Stomach smooth muscle (tissue), 2 donors: ENCODE measurements around the gene ZXDB.
A peak's percentile ranks its signal among the peaks of the same experiment; 100 is the strongest.
"Not testable (repeated sequence)": the region's sequence is repeated elsewhere in the genome, so short reads cannot be mapped to it uniquely, and the experiment has no call there.

Experiments used
- H3K27ac ChIP-seq: one replicate; pipeline ENCODE4 v1.7.0; 2013; ENCODE audit warnings: mild to moderate bottlenecking, low read length, inconsistent platforms
- H3K27me3 ChIP-seq, 2 donors: one replicate each; pipeline ENCODE4 v1.7.0; 2013; ENCODE audit warnings: low read length in 2 of 2; ENCODE audit not compliant: insufficient read depth in 2 of 2, control insufficient read depth in 1 of 2
- H3K36me3 ChIP-seq, 2 donors: one replicate each; pipeline ENCODE4 v1.7.0; 2013; ENCODE audit warnings: low read length in 2 of 2; ENCODE audit not compliant: control insufficient read depth in 2 of 2, insufficient read depth in 2 of 2
- H3K4me1 ChIP-seq: one replicate; pipeline ENCODE4 v1.7.0; 2013; ENCODE audit warnings: low read length; ENCODE audit not compliant: control insufficient read depth, insufficient read depth
- H3K4me3 ChIP-seq, 2 donors: one replicate each; pipeline ENCODE4 v1.7.0; 2013; ENCODE audit warnings: low read length in 2 of 2
- H3K9ac ChIP-seq, 2 donors: one replicate each; pipeline ENCODE4 v1.7.0; 2013; ENCODE audit warnings: low read length in 2 of 2, mild to moderate bottlenecking in 1 of 2
- H3K9me3 ChIP-seq, 2 donors: one replicate each; pipeline ENCODE4 v1.7.0; 2013; ENCODE audit warnings: low read length in 2 of 2; ENCODE audit not compliant: control insufficient read depth in 2 of 2
- donor health status: healthy.
- donor health status: Pancreatic carcinoma.

Gene ZXDB

DNA sequence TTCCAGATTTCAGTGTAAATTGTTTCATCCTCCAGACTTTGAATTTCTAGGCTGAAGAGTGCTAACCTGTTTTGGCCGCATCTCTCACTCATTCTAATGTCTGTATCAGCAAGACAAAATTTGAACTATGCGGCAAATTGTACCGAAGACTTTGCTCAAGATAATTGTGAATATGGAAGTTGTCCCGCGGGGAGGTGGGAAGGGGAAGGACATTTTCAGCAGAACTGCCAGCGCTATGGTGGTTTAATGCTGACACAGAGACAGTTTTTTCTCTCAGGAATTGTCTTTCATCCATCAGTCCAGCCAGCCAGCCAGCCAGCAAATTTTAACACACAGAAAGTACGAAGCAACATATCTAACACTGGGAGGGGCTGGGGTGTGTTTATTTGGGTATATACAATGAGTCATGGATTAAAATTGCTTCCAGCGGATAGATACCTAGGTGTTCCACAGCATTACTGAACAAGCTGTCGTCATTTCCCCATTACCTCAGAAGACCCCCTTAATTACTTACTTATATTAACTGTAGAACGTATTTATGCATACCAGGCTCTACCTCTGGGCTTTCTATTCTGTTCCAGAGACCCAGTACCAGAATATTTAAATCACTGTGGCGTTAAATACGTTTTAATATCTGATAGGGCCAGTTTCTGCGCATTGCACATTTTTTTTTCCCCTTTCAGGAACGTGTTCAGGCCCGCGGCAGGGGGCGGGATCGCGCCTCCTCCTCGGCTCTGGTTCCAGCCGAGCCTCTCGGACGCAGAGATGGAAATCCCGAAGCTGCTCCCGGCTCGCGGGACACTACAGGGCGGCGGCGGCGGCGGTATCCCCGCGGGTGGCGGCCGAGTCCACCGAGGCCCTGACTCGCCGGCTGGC, at the start of gene ZXDB:
Gene ZXDB (plus strand): TSS at position 728 of the 876 bp plus-strand sequence. CDS start 38 bp downstream, at position 766.
- H3K36me3 ChIP-seq, H3K27me3 ChIP-seq, H3K4me1 ChIP-seq, H3K9me3 ChIP-seq: not testable (repeated sequence)
- Histone ChIP-seq H3K4me3 (peak within 1 kb of the TSS; percentile 60 to 71), H3K27ac (peak within 1 kb of the TSS; percentile 77), H3K9ac (peak within 1 kb of the TSS; percentile 75 to 77)

DNA sequence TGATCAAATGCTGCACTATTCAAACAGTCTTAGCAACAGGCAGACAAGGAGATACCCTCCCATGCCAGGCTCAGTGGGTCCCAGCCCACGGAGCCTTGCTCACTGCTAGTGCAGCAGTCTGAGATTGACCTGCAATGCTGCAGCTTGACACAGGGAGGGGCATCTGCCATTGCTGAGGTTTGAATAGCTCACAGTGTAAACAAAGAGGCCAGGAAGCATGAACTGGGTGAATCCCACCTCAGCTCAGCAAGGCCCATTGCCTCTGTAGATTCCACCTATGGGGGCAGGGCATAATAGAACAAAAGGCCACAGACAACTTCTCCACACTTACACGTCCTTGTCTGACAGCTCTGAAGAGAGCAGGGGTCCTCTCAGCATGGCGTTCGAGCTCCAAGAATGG, 26.6 kb upstream of the ZXDB start:
- no peak overlapping the region for H3K4me3 ChIP-seq
- H3K36me3 ChIP-seq = no peaks in the 10 kb centered on the region
- H3K4me1 ChIP-seq = no peaks in the 10 kb centered on the region
- H3K9me3 ChIP-seq = no peaks in the 10 kb centered on the region
- no peak overlapping the region for H3K9ac ChIP-seq
- no peaks in the 10 kb centered on the region for H3K27me3 ChIP-seq
- no peak overlapping the region for H3K27ac ChIP-seq

DNA sequence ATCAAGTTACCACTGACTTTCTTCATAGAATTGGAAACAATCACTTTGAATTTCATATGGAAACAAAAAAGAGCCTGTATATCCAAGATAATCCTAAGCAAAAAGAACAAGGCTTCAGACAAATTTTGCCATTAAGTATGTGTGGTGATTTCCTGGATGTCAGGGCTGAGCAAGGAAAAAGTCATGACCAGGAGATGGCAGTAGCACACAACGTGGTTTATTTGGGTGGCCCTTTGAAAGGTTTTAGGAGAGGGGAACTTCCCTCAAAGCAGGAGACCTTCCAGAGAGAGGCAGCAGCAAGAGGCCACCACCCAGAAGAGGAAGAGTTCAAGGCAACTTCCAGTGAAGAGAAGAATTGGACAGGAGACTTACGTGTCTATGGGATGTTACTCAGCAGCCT, 18.1 kb upstream of the ZXDB start:
- Histone ChIP-seq H3K9ac (no peak overlapping the region), H3K4me1 (no peaks in the 10 kb centered on the region), H3K27ac (no peak overlapping the region), H3K27me3 (peaks cover 0 to 3% of the 10 kb centered on the region in 2 donors), H3K9me3 (no peaks in the 10 kb centered on the region), H3K36me3 (no peaks in the 10 kb centered on the region), H3K4me3 (no peak overlapping the region)

DNA sequence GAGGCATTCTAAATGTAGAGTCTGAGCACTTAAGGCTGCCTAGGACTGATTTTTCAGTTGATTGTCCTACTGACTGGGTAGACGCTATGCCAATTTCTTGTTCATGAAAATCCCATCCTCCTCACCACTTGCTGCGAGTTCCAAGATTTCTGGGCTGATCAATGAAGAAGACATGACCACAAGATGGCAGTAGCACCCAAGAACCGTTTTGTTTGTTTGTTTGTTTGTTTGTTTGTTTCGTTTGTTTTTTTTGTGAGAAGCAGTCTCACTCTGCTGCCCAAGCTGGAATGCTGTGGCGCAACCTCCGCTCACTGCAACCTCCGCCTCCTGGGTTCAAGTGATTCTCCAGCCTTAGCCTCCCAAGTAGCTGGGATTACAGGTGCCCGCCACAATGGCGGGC, 8.9 kb upstream of the ZXDB start:
- not testable (repeated sequence) for H3K4me3 ChIP-seq, H3K27ac ChIP-seq, H3K36me3 ChIP-seq, H3K9ac ChIP-seq, H3K9me3 ChIP-seq, H3K4me1 ChIP-seq
- H3K27me3 ChIP-seq = peaks cover 0 to 11% of the 10 kb centered on the region in 2 donors

DNA sequence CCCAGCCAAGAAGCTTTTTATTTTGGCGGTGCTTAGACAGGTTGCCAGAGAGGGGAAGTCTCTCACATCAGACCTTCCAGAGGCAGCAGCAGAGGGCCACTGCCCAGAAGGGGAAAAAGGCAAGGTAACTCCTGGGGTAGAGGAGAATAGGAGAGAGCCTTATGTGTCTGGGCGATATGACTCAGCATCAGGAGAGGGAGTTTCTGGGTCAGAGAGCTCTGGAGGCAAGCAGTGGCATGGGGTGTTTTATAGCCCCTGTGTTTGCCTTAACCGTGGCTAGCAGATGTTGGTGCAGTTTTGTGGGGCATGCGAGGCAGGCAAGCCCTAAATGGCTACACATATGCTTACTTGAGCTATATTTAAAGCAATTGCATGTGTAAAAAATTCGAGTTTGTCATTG, 8.3 kb upstream of the ZXDB start:
- no peak overlapping the region for H3K4me3 ChIP-seq
- H3K9ac ChIP-seq = no peak overlapping the region
- peaks cover 0 to 11% of the 10 kb centered on the region in 2 donors for H3K27me3 ChIP-seq
- H3K9me3 ChIP-seq = no peaks in the 10 kb centered on the region
- no peaks in the 10 kb centered on the region for H3K4me1 ChIP-seq
- H3K36me3 ChIP-seq = no peaks in the 10 kb centered on the region
- H3K27ac ChIP-seq = no peak overlapping the region

DNA sequence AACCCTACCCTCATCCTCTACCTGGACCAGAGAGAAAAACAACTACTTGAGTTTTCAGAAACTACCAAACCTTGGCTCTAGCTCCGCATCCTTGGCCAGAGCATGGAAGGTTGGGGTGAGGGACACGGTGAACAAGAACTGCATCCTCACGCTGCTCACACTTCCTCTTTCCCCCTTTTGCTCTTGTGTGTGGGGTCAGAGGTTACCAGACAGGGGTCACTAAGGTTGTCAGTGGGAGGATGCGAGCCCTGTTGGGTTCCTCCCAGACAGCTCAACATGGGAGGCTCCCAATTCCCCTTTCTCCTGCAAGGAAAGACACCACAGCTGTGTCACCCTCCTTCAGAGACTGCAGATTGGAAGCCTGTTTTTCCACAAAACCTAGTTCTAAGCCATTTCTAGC, 5.5 kb upstream of the ZXDB start:
- no peak overlapping the region for H3K9ac ChIP-seq
- H3K9me3 ChIP-seq = no peaks in the 10 kb centered on the region
- no peak overlapping the region for H3K4me3 ChIP-seq
- H3K27me3 ChIP-seq = peaks cover 0 to 6% of the 10 kb centered on the region in 2 donors
- H3K27ac ChIP-seq = no peak overlapping the region
- no peaks in the 10 kb centered on the region for H3K36me3 ChIP-seq
- peaks cover 7% of the 10 kb centered on the region for H3K4me1 ChIP-seq

DNA sequence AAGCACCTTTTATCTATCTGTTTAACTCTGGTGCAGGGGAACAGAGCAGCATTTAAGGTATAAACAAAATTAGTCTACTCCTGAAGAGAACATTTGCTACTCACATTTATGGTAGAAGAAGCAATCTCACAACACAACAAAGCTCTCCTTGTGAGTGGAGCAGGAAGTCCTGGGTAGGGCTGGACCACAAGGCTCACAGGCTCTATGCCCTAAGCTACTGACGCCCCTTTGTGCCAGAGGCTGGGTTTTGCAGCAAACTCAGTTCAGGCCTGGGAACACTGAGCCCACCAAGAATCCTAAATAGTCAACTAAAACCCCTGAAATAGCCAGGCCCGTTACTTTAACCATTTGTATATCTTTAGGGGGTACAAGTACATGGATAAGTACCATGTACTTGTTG, 4.7 kb upstream of the ZXDB start:
- Histone ChIP-seq H3K27me3 (peaks cover 0 to 4% of the 10 kb centered on the region in 2 donors), H3K4me3 (no peak overlapping the region), H3K27ac (no peak overlapping the region), H3K4me1 (peaks cover 7% of the 10 kb centered on the region), H3K36me3 (no peaks in the 10 kb centered on the region), H3K9ac (no peak overlapping the region), H3K9me3 (no peaks in the 10 kb centered on the region)

DNA sequence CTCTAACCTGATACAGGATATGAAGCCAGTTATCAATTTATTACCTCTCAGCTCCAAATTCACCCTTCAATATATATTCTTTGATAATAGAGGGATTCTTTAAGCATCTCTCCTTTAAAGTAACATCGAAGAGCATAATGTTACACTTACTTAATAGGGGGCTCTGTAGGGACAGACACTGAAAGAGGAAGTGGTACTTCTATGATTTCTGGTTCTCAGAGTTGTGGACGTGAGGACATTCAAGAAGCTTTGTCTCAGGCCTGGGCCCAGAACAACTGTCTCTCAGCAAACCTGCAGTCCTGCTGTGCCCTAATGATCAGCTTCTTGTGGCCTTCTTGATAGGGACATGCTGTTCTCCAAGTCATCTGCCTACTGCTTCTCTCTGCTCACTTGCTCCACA, 4.2 kb upstream of the ZXDB start:
- H3K4me1 ChIP-seq = peaks cover 7% of the 10 kb centered on the region
- no peak overlapping the region for H3K27ac ChIP-seq
- no peak overlapping the region for H3K4me3 ChIP-seq
- H3K9ac ChIP-seq = no peak overlapping the region
- no peaks in the 10 kb centered on the region for H3K36me3 ChIP-seq
- no peaks in the 10 kb centered on the region for H3K9me3 ChIP-seq
- peaks cover 0 to 3% of the 10 kb centered on the region in 2 donors for H3K27me3 ChIP-seq

DNA sequence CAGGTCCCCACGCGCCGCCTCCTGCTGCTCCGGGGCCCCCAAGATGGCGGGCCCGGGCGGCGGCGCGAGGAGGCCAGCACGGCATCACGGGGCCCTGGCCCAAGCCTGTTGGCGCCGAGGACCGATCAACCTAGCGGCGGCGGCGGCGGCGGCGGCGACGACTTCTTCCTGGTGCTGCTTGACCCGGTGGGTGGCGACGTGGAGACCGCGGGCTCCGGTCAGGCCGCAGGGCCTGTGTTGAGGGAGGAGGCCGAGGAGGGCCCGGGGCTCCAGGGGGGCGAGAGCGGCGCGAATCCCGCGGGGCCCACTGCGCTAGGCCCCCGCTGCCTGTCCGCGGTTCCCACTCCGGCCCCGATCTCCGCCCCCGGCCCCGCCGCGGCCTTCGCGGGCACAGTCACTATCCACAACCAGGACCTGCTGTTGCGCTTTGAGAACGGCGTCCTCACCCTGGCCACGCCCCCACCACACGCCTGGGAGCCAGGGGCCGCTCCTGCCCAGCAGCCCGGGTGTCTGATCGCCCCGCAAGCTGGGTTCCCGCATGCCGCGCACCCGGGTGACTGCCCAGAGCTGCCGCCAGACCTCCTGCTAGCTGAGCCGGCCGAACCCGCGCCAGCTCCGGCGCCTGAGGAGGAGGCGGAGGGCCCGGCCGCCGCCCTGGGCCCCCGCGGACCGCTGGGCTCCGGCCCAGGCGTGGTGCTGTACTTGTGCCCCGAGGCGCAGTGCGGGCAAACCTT, 516 bp downstream of the ZXDB start:
- not testable (repeated sequence) for H3K27me3 ChIP-seq, H3K36me3 ChIP-seq, H3K9me3 ChIP-seq, H3K4me1 ChIP-seq
- Histone ChIP-seq H3K4me3 (peak overlapping the region; percentile 43 to 68), H3K9ac (peak overlapping the region; percentile 42 to 60), H3K27ac (peak overlapping the region; percentile 77)

DNA sequence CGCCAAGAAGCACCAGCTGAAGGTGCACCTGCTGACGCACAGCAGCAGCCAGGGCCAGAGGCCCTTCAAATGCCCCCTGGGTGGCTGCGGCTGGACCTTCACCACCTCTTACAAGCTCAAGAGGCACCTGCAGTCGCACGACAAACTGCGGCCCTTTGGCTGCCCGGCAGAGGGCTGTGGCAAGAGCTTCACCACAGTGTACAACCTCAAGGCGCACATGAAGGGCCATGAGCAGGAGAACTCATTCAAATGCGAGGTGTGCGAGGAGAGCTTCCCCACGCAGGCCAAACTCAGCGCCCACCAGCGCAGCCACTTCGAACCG, 1.0 kb downstream of the ZXDB start:
- H3K36me3 ChIP-seq, H3K27me3 ChIP-seq, H3K4me1 ChIP-seq, H3K9me3 ChIP-seq: not testable (repeated sequence)
- peak overlapping the region; percentile 77 for H3K27ac ChIP-seq
- peak overlapping the region in 1 of 2 donors; percentile 60 for H3K9ac ChIP-seq
- H3K4me3 ChIP-seq = peak overlapping the region; percentile 43 to 68

DNA sequence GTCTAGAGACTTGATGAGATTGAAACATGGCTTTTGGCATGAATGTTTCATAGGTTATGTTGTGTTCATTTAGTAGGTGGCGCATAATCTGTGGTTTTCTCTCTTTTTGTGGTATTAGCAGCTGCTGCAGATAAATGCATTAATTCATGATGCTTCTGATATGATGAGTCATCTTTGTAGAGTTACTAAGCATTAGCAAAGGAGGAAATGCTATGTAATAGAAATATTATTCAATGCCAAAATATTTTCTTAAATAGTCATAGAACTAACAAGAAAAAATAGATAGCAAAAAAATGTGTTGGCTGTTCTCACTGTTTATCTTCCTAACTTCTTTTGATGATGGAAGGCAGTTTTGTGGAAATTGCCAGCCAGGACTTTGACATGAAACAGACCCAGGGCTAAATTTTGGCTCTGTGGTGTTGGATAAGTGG, 3.6 kb downstream of the ZXDB start:
- H3K9me3 ChIP-seq = no peaks in the 10 kb centered on the region
- no peak overlapping the region for H3K27ac ChIP-seq
- H3K4me1 ChIP-seq = peaks cover 7% of the 10 kb centered on the region
- no peaks in the 10 kb centered on the region for H3K27me3 ChIP-seq
- H3K4me3 ChIP-seq = peak overlapping the region; percentile 17 to 44
- no peaks in the 10 kb centered on the region for H3K36me3 ChIP-seq
- no peak overlapping the region for H3K9ac ChIP-seq
